HG03097 (cell line): ENCODE results near the gene CHCHD1.
"Not testable (repeated sequence)": the region's sequence is repeated elsewhere in the genome, so short reads cannot be mapped to it uniquely, and the experiment has no call there.

Source experiments
- ATAC-seq: cut with Tn5 transposase; IDR thresholded peaks from one replicate; pipeline ENCODE4 v1.9.1; 2021; ENCODE audit not compliant: unreplicated experiment, low FRiP score

CHCHD1 gene

GRCh38 chr10:73781879-73782748 is at the start of gene CHCHD1:
Gene CHCHD1 (plus strand): TSS chr10:73782048. CDS start chr10:73782076, 28 bp downstream.
- peak; percentile 44 for ATAC-seq

GRCh38 chr10:73732426-73732825 is 49.4 kb upstream of the CHCHD1 start:
- ATAC-seq, result no peak

GRCh38 chr10:73732931-73733623 is 48.8 kb upstream of the CHCHD1 start:
- ATAC-seq, result no peak

- ATAC-seq, result no peak
Measured at GRCh38 chr10:73734028-73734720, 47.7 kb upstream of the CHCHD1 start.

- ATAC-seq, result no peak
Measured at GRCh38 chr10:73734796-73735305, 47.0 kb upstream of the CHCHD1 start.

- ATAC-seq, result not testable (repeated sequence)
Measured at GRCh38 chr10:73740501-73741254, 41.2 kb upstream of the CHCHD1 start.

GRCh38 chr10:73742454-73742734 is 39.5 kb upstream of the CHCHD1 start:
- ATAC-seq, result no peak

GRCh38 chr10:73743327-73743904 is 38.4 kb upstream of the CHCHD1 start:
- no peak for ATAC-seq

- peak; percentile 75 for ATAC-seq
Measured at GRCh38 chr10:73743905-73744663, 37.8 kb upstream of the CHCHD1 start, which contains the start of gene SEC24C. Gene SEC24C (plus strand): TSS chr10:73744372. CDS start chr10:73746833, 2,461 bp downstream.

- ATAC-seq, result peak; percentile 10
Measured at GRCh38 chr10:73744664-73744975, 37.2 kb upstream of the CHCHD1 start.

GRCh38 chr10:73746721-73747120 is 35.1 kb upstream of the CHCHD1 start:
- ATAC-seq, result no peak

- no peak for ATAC-seq
Measured at GRCh38 chr10:73750819-73751218, 31.0 kb upstream of the CHCHD1 start.

GRCh38 chr10:73756183-73756582 is 25.7 kb upstream of the CHCHD1 start:
- ATAC-seq, result no peak

- ATAC-seq, result no peak
Measured at GRCh38 chr10:73758704-73759511, 22.9 kb upstream of the CHCHD1 start.

GRCh38 chr10:73759512-73760115 is 22.2 kb upstream of the CHCHD1 start:
- ATAC-seq, result no peak

GRCh38 chr10:73761781-73762180 is 20.1 kb upstream of the CHCHD1 start:
- no peak for ATAC-seq

- ATAC-seq, result no peak
Measured at GRCh38 chr10:73762915-73763314, 18.9 kb upstream of the CHCHD1 start.

- ATAC-seq, result no peak
Measured at GRCh38 chr10:73763343-73763742, 18.5 kb upstream of the CHCHD1 start.
